Prostate gland (tissue), 2 donors: Measurements from ENCODE around the gene BTLA.

Experiments used
- CTCF ChIP-seq, 4 experiments: fragments of 200-600 bp in 2 of 4; fragments of 450-650 bp in 2 of 4; sonication (generic) in 2 of 4; IDR thresholded peaks; 1 replicate in 3 of 4; 2 replicates in 1 of 4; pipeline ENCODE4 v1.5.1; 2016 to 2019; ENCODE audit warnings: antibody characterized with exemption in 4 of 4, mild to moderate bottlenecking in 2 of 4, moderate library complexity in 2 of 4
- POLR2A ChIP-seq: fragments of 450-650 bp; IDR thresholded peaks from one replicate; pipeline ENCODE4 v1.6.1; 2016; ENCODE audit warnings: antibody characterized with exemption, mild to moderate bottlenecking
- POLR2AphosphoS5 ChIP-seq: sonication (generic); formaldehyde crosslinking; IDR thresholded peaks from one replicate; pipeline ENCODE4 v1.6.1; 2017; ENCODE audit warnings: antibody characterized with exemption

GRCh38 chr3:112416391-112417212 lies 82.7 kb downstream of the BTLA start:
- TF ChIP-seq POLR2A (no peak), CTCF (IDR thresholded peaks at IDR 0.05) (no peak), POLR2AphosphoS5 (no peak)
